SK-N-SH treated with all-trans-retinoic acid at 6 μM for 48 hours (cell line): ENCODE results near the gene TMEM121B.

Source experiments
- CREB5 ChIP-seq: fragments of 250-450 bp; sonication (Bioruptor Pico); IDR thresholded peaks from 2 replicates; pipeline ENCODE4 v1.5.1; 2020; ENCODE audit warnings: low read depth, mild to moderate bottlenecking, moderate library complexity
- PATZ1 ChIP-seq: fragments of 250-450 bp; sonication (Bioruptor Pico); IDR thresholded peaks from 2 replicates; pipeline ENCODE4 v1.8.0; 2020; ENCODE audit warnings: mild to moderate bottlenecking, moderate library complexity, borderline replicate concordance
- RARB ChIP-seq: fragments of 250-450 bp; sonication (Bioruptor Pico); IDR thresholded peaks from 2 replicates; pipeline ENCODE4 v1.8.0; 2021; ENCODE audit warnings: mild to moderate bottlenecking, moderate library complexity
- SNAI2 ChIP-seq: fragments of 250-450 bp; sonication (Bioruptor Pico); IDR thresholded peaks from 2 replicates; pipeline ENCODE4 v1.5.0; 2020; ENCODE audit warnings: mild to moderate bottlenecking, moderate library complexity
- ZFP3 ChIP-seq: fragments of 250-450 bp; sonication (Bioruptor Pico); IDR thresholded peaks from 2 replicates; pipeline ENCODE4 v1.5.0; 2020; ENCODE audit warnings: mild to moderate bottlenecking, moderate library complexity
- ZFP30 ChIP-seq: fragments of 450-650 bp; formaldehyde crosslinking; IDR thresholded peaks from 2 replicates; pipeline ENCODE4 v1.5.0; 2022; ENCODE audit warnings: mild to moderate bottlenecking, moderate library complexity

- TF ChIP-seq PATZ1 (CRISPR knock-in tag): no peak
- TF ChIP-seq SNAI2: no peak
- no peak for TF ChIP-seq CREB5
- no peak for TF ChIP-seq RARB
- TF ChIP-seq ZFP30 (CRISPR knock-in tag): no peak
- TF ChIP-seq ZFP3 (CRISPR knock-in tag): no peak
Measured at GRCh38 chr22:17167486-17167885, 46.3 kb upstream of the TMEM121B start.
